Measurements from ENCODE around the gene CCPG1.

CCPG1 gene

GRCh38 chr15:55356985-55357585 lies 51.1 kb downstream of the CCPG1 start:
- 94 to 99% methylated on average over 5 of the region's 5 CpGs for WGBS, 2 experiments
- no peaks in the 10 kb centered on the region for H3K4me1 ChIP-seq (ENCODE audit: control insufficient read depth, insufficient read depth, low read length)
- H3K27me3 ChIP-seq (ENCODE audit: control insufficient read depth, insufficient read depth, low read length, poor library complexity, severe bottlenecking): no peaks in the 10 kb centered on the region
- H3K27ac ChIP-seq (ENCODE audit: insufficient read depth, low read depth, low read length, poor library complexity, severe bottlenecking): no peak overlapping the region
- H3K36me3 ChIP-seq (ENCODE audit: control insufficient read depth, insufficient read depth, low read length): no peaks in the 10 kb centered on the region
- no peaks in the 10 kb centered on the region for H3K9me3 ChIP-seq (ENCODE audit: control insufficient read depth, low read length)
- no peak overlapping the region for H3K4me3 ChIP-seq (ENCODE audit: insufficient read depth, low read depth, low read length)

- Histone ChIP-seq H3K27me3 (ENCODE audit: control insufficient read depth, insufficient read depth, low read length, poor library complexity, severe bottlenecking) (no peaks in the 10 kb centered on the region), H3K36me3 (ENCODE audit: control insufficient read depth, insufficient read depth, low read length) (no peaks in the 10 kb centered on the region), H3K27ac (ENCODE audit: insufficient read depth, low read depth, low read length, poor library complexity, severe bottlenecking) (no peak overlapping the region), H3K4me3 (ENCODE audit: insufficient read depth, low read depth, low read length) (no peak overlapping the region), H3K4me1 (ENCODE audit: control insufficient read depth, insufficient read depth, low read length) (no peaks in the 10 kb centered on the region), H3K9me3 (ENCODE audit: control insufficient read depth, low read length) (no peaks in the 10 kb centered on the region)
- WGBS, 2 experiments: 24% methylated on average over 2 of the region's 2 CpGs; no CpG with 5 or more reads in 1 of the 2 experiments
These were observed 55.1 kb downstream of the CCPG1 start for GRCh38 chr15:55353025-55353424.

- Histone ChIP-seq H3K4me1 (ENCODE audit: control insufficient read depth, insufficient read depth, low read length) (peaks cover 3% of the 10 kb centered on the region), H3K27me3 (ENCODE audit: control insufficient read depth, insufficient read depth, low read length, poor library complexity, severe bottlenecking) (no peaks in the 10 kb centered on the region), H3K27ac (ENCODE audit: insufficient read depth, low read depth, low read length, poor library complexity, severe bottlenecking) (no peak overlapping the region), H3K9me3 (ENCODE audit: control insufficient read depth, low read length) (no peaks in the 10 kb centered on the region), H3K36me3 (ENCODE audit: control insufficient read depth, insufficient read depth, low read length) (no peaks in the 10 kb centered on the region), H3K4me3 (ENCODE audit: insufficient read depth, low read depth, low read length) (no peak overlapping the region)
- 98% methylated on average over 2 of the region's 2 CpGs for WGBS, 2 experiments
These were observed 58.9 kb downstream of the CCPG1 start for GRCh38 chr15:55349282-55349681.

GRCh38 chr15:55348281-55348778 lies 59.8 kb downstream of the CCPG1 start:
- Histone ChIP-seq H3K36me3 (ENCODE audit: control insufficient read depth, insufficient read depth, low read length) (no peaks in the 10 kb centered on the region), H3K9me3 (ENCODE audit: control insufficient read depth, low read length) (no peaks in the 10 kb centered on the region), H3K4me1 (ENCODE audit: control insufficient read depth, insufficient read depth, low read length) (peaks cover 6% of the 10 kb centered on the region), H3K27ac (ENCODE audit: insufficient read depth, low read depth, low read length, poor library complexity, severe bottlenecking) (no peak overlapping the region), H3K27me3 (ENCODE audit: control insufficient read depth, insufficient read depth, low read length, poor library complexity, severe bottlenecking) (no peaks in the 10 kb centered on the region), H3K4me3 (ENCODE audit: insufficient read depth, low read depth, low read length) (no peak overlapping the region)
- 63 to 72% methylated on average over 4 of the region's 4 CpGs for WGBS, 2 experiments

GRCh38 chr15:55344206-55344605 lies 64.0 kb downstream of the CCPG1 start:
- no peaks in the 10 kb centered on the region for H3K27me3 ChIP-seq (ENCODE audit: control insufficient read depth, insufficient read depth, low read length, poor library complexity, severe bottlenecking)
- no peaks in the 10 kb centered on the region for H3K36me3 ChIP-seq (ENCODE audit: control insufficient read depth, insufficient read depth, low read length)
- no peak overlapping the region for H3K27ac ChIP-seq (ENCODE audit: insufficient read depth, low read depth, low read length, poor library complexity, severe bottlenecking)
- no peaks in the 10 kb centered on the region for H3K9me3 ChIP-seq (ENCODE audit: control insufficient read depth, low read length)
- 40 to 66% methylated on average over 1 to 2 of the region's 2 CpGs for WGBS, 2 experiments
- H3K4me1 ChIP-seq (ENCODE audit: control insufficient read depth, insufficient read depth, low read length): peaks cover 6% of the 10 kb centered on the region
- H3K4me3 ChIP-seq (ENCODE audit: insufficient read depth, low read depth, low read length): no peak overlapping the region

GRCh38 chr15:55343168-55343567 lies 65.0 kb downstream of the CCPG1 start:
- Histone ChIP-seq H3K4me3 (ENCODE audit: insufficient read depth, low read depth, low read length) (no peak overlapping the region), H3K9me3 (ENCODE audit: control insufficient read depth, low read length) (no peaks in the 10 kb centered on the region), H3K27ac (ENCODE audit: insufficient read depth, low read depth, low read length, poor library complexity, severe bottlenecking) (no peak overlapping the region), H3K4me1 (ENCODE audit: control insufficient read depth, insufficient read depth, low read length) (peaks cover 6% of the 10 kb centered on the region), H3K27me3 (ENCODE audit: control insufficient read depth, insufficient read depth, low read length, poor library complexity, severe bottlenecking) (no peaks in the 10 kb centered on the region), H3K36me3 (ENCODE audit: control insufficient read depth, insufficient read depth, low read length) (no peaks in the 10 kb centered on the region)
- WGBS, 2 experiments: 85 to 86% methylated on average over 2 of the region's 2 CpGs

- H3K36me3 ChIP-seq (ENCODE audit: control insufficient read depth, insufficient read depth, low read length): no peaks in the 10 kb centered on the region
- no peak overlapping the region for H3K27ac ChIP-seq (ENCODE audit: insufficient read depth, low read depth, low read length, poor library complexity, severe bottlenecking)
- no peaks in the 10 kb centered on the region for H3K9me3 ChIP-seq (ENCODE audit: control insufficient read depth, low read length)
- WGBS, 2 experiments: 82 to 85% methylated on average over 1 of the region's 1 CpG
- no peaks in the 10 kb centered on the region for H3K4me1 ChIP-seq (ENCODE audit: control insufficient read depth, insufficient read depth, low read length)
- no peaks in the 10 kb centered on the region for H3K27me3 ChIP-seq (ENCODE audit: control insufficient read depth, insufficient read depth, low read length, poor library complexity, severe bottlenecking)
- H3K4me3 ChIP-seq (ENCODE audit: insufficient read depth, low read depth, low read length): no peak overlapping the region
These were observed 71.0 kb downstream of the CCPG1 start for GRCh38 chr15:55337160-55337559.

GRCh38 chr15:55334997-55335396 lies 73.2 kb downstream of the CCPG1 start:
- no peaks in the 10 kb centered on the region for H3K27me3 ChIP-seq (ENCODE audit: control insufficient read depth, insufficient read depth, low read length, poor library complexity, severe bottlenecking)
- no peaks in the 10 kb centered on the region for H3K36me3 ChIP-seq (ENCODE audit: control insufficient read depth, insufficient read depth, low read length)
- no peak overlapping the region for H3K4me3 ChIP-seq (ENCODE audit: insufficient read depth, low read depth, low read length)
- no peaks in the 10 kb centered on the region for H3K4me1 ChIP-seq (ENCODE audit: control insufficient read depth, insufficient read depth, low read length)
- H3K27ac ChIP-seq (ENCODE audit: insufficient read depth, low read depth, low read length, poor library complexity, severe bottlenecking): no peak overlapping the region
- 100% methylated on average over 1 of the region's 1 CpG; no CpG with 5 or more reads in 1 of the 2 experiments for WGBS, 2 experiments
- H3K9me3 ChIP-seq (ENCODE audit: control insufficient read depth, low read length): no peaks in the 10 kb centered on the region

- H3K4me3 ChIP-seq (ENCODE audit: insufficient read depth, low read depth, low read length): no peak overlapping the region
- 77 to 87% methylated on average over 4 to 5 of the region's 5 CpGs for WGBS, 2 experiments
These were observed 73.8 kb downstream of the CCPG1 start for GRCh38 chr15:55334371-55334770.

GRCh38 chr15:55327387-55327786 lies 80.8 kb downstream of the CCPG1 start:
- no peak overlapping the region for H3K4me3 ChIP-seq (ENCODE audit: insufficient read depth, low read depth, low read length)
- 93% methylated on average over 1 of the region's 1 CpG; no CpG with 5 or more reads in 1 of the 2 experiments for WGBS, 2 experiments
- no peaks in the 10 kb centered on the region for H3K27me3 ChIP-seq (ENCODE audit: control insufficient read depth, insufficient read depth, low read length, poor library complexity, severe bottlenecking)
- no peaks in the 10 kb centered on the region for H3K36me3 ChIP-seq (ENCODE audit: control insufficient read depth, insufficient read depth, low read length)
- H3K9me3 ChIP-seq (ENCODE audit: control insufficient read depth, low read length): no peaks in the 10 kb centered on the region
- no peak overlapping the region for H3K27ac ChIP-seq (ENCODE audit: insufficient read depth, low read depth, low read length, poor library complexity, severe bottlenecking)
- H3K4me1 ChIP-seq (ENCODE audit: control insufficient read depth, insufficient read depth, low read length): no peaks in the 10 kb centered on the region

More at GRCh38 chr15:55334371-55334770, 73.8 kb downstream of the CCPG1 start:
- no peaks in the 10 kb centered on the region for H3K27me3 ChIP-seq (ENCODE audit: control insufficient read depth, insufficient read depth, low read length, poor library complexity, severe bottlenecking)
- no peaks in the 10 kb centered on the region for H3K4me1 ChIP-seq (ENCODE audit: control insufficient read depth, insufficient read depth, low read length)
- H3K36me3 ChIP-seq (ENCODE audit: control insufficient read depth, insufficient read depth, low read length): no peaks in the 10 kb centered on the region
- no peak overlapping the region for H3K27ac ChIP-seq (ENCODE audit: insufficient read depth, low read depth, low read length, poor library complexity, severe bottlenecking)
- H3K9me3 ChIP-seq (ENCODE audit: control insufficient read depth, low read length): no peaks in the 10 kb centered on the region
